OCI-M1 (cell line): ENCODE data around the gene WDR19.
A peak's percentile ranks its signal among the peaks of the same experiment; 100 is the strongest.
"Not testable (repeated sequence)": the region's sequence is repeated elsewhere in the genome, so short reads cannot be mapped to it uniquely, and the experiment has no call there.

Experiments used
- DNase-seq: peaks from one replicate; lab custom pipeline; 2025; lab: John Stamatoyannopoulos, UW

The WDR19 gene

GRCh38 chr4:39181905-39182638 is at the start of gene WDR19:
WDR19 (plus strand) TSS chr4:39182529; CDS start chr4:39182558, 29 bp downstream.
- peak; percentile 99 for DNase-seq

GRCh38 chr4:39133623-39134022 is 48.7 kb upstream of the WDR19 start:
- DNase-seq = no peak

- no peak for DNase-seq
These were observed 47.5 kb upstream of the WDR19 start for GRCh38 chr4:39134683-39135306.

GRCh38 chr4:39138227-39138626 is 44.1 kb upstream of the WDR19 start:
- DNase-seq = not testable (repeated sequence)

- no peak for DNase-seq
These were observed 36.1 kb upstream of the WDR19 start for GRCh38 chr4:39146211-39146610.

- DNase-seq = no peak
These were observed 28.3 kb upstream of the WDR19 start for GRCh38 chr4:39154009-39154408.

GRCh38 chr4:39157520-39157919 is 24.8 kb upstream of the WDR19 start:
- no peak for DNase-seq

- DNase-seq = no peak
These were observed 16.2 kb upstream of the WDR19 start for GRCh38 chr4:39166177-39166576.

- no peak for DNase-seq
These were observed 15.7 kb upstream of the WDR19 start for GRCh38 chr4:39166669-39167068.

- DNase-seq = peak; percentile 43
These were observed 12.9 kb upstream of the WDR19 start for GRCh38 chr4:39169426-39169825.

GRCh38 chr4:39170301-39170700 is 12.0 kb upstream of the WDR19 start:
- DNase-seq = no peak

GRCh38 chr4:39178706-39179105 is 3.6 kb upstream of the WDR19 start:
- peak; percentile 12 for DNase-seq

- DNase-seq = no peak
These were observed 2.6 kb upstream of the WDR19 start for GRCh38 chr4:39179681-39180080.

- DNase-seq = not testable (repeated sequence)
These were observed 1.7 kb upstream of the WDR19 start for GRCh38 chr4:39180629-39181028.

GRCh38 chr4:39181520-39181904 is 817 bp upstream of the WDR19 start:
- no peak for DNase-seq

- no peak for DNase-seq
These were observed 19.6 kb downstream of the WDR19 start for GRCh38 chr4:39201963-39202362.

- no peak for DNase-seq
These were observed 22.2 kb downstream of the WDR19 start for GRCh38 chr4:39204543-39204942.

- no peak for DNase-seq
These were observed 22.7 kb downstream of the WDR19 start for GRCh38 chr4:39205000-39205399.

GRCh38 chr4:39205476-39205875 is 23.1 kb downstream of the WDR19 start:
- no peak for DNase-seq

GRCh38 chr4:39227906-39228305 is 45.6 kb downstream of the WDR19 start:
- no peak for DNase-seq

GRCh38 chr4:39228377-39228776 is 46.0 kb downstream of the WDR19 start:
- DNase-seq = no peak

GRCh38 chr4:39230462-39230861 is 48.1 kb downstream of the WDR19 start:
- DNase-seq = no peak

GRCh38 chr4:39231660-39232059 is 49.3 kb downstream of the WDR19 start:
- DNase-seq = no peak

GRCh38 chr4:39232100-39232499 is 49.8 kb downstream of the WDR19 start:
- DNase-seq = no peak
